Testis (tissue), 2 donors: Measurements from ENCODE around the gene SLC25A1.

ENCODE experiments used
- CTCF ChIP-seq, 3 experiments: fragments of 450-650 bp in 2 of 3; fragments of 200-600 bp in 1 of 3; sonication (generic) in 1 of 3; IDR thresholded peaks; one replicate each; pipeline ENCODE4 v1.5.1; 2016 to 2019; ENCODE audit warnings: antibody characterized with exemption in 3 of 3, mild to moderate bottlenecking in 2 of 3, moderate library complexity in 1 of 3
- POLR2A ChIP-seq: fragments of 450-650 bp; IDR thresholded peaks from one replicate; pipeline ENCODE4 v1.6.1; 2017; ENCODE audit warnings: antibody characterized with exemption, mild to moderate bottlenecking, moderate library complexity

- TF ChIP-seq POLR2A, result no peak
- no peak for TF ChIP-seq CTCF (IDR thresholded peaks at IDR 0.05)
Measured at GRCh38 chr22:19128946-19129727, 49.4 kb downstream of the SLC25A1 start.
